Measurements from ENCODE around the gene FRMD8.

Gene FRMD8

GRCh38 chr11:65459552-65459951 is 73.1 kb downstream of the FRMD8 start:
- DNase-seq, result no peak

Data from activated CD4-positive, alpha-beta T cell treated with anti-CD3 and anti-CD28 coated beads, Interleukin-2, amount 50 U/mL, for 4 hours (primary cell).